Cardiac septum (tissue), 1 donor: Measurements from ENCODE around the gene CALML6. TPM values are rescaled to one million over a fixed set of nuclear protein-coding genes. Genes with fewer than 3 reads are reported as not detected.

Experiments used
- DNase-seq: peaks from one replicate; pipeline ENCODE4 v3.0.0-alpha.2; 2020; ENCODE audit warnings: low spot score
- intact Hi-C: fragments of 100-400 bp; cut with DNase I; formaldehyde crosslinking; loops from one replicate; pipeline ENCODE4 v1.14.0; 2022
- total RNA-seq: library from RNA; stranded (reverse); fragmentation: NEBNext Ultra II Directional; extraction: Animal tissue kit (Norgen Biotek cat#: 25700); gene quantifications from one replicate; pipeline ENCODE4 v1.2.1, GENCODE V29; 2021
- donor health status: DM: no; HTN: no; CAD: no.

Gene CALML6
- total RNA-seq, 1 donor from 2014 or later: 0.16 TPM

DNA sequence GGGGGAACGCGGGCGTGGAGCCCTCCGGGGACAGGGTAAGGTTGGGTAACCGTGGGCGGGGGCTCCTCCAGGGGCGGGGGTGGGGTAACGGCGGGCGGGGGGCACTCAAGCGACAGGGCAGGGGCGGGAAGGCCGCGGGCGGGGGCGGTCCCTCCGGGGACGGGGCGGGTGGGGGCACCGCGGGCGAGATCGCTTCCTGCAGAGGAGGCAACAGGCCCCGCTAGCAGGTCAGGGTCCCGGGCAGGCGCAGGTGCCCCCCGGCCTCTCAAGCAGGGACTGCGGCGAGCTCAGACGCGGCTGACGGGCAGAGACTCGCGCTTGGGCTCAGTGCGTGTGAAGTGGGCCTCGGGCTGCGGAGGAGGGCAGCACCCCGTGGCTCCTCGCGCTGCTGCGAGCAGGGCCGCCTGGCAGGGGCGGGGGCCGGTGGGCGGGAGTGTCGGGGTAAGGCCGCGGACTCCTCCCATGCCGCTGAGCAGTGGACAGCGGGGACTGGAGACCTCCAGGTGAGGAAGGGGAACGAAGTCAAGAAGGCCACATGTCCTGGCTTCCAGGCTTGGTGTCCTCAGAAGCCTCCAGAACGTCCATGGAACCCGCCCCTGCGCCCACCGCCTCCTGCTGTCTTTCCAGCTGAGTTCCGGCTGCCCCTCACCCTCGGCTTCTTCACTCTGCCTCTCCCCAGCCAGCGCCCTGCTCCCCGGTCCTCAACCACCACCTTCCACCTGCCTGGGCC is 23.5 kb upstream of the CALML6 start:
- intact Hi-C loops: loop anchor here (2.0 to 5.0 kb wide), 2 partner anchors 33 to 114 kb away; partner anchors contain the start of gene NADK
- peak; percentile 85 for DNase-seq

DNA sequence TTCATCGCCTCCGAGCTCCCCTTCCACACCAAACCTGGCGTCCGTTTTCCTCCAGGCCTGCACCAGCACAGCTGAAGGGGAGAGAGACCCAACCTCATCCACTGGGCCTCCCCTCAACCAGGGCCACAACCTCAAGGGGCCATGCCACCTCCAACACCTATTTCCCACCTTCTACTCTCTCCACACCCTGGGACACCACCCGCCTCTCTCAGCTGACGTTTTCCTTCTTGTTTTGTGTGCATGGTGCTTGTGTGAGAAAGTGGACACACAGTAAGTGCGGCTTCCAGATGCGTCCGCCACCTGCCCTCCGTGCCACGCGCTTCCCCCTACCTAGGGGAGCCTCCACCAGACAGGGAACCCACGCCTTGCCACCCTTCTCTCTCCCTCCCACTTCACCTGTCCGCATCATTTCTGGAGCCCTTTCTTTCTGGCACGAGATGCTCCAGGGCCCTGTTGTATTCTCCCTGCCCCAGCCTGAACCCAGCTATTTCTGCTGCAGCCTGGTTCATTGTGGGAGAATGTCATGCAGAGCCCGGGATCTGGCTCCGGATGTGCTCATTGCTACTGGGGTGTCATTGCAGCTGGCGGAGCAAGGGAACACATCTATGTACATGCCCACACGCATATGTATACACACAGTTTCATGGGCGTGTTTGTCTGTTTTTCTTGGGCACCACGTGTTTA is 22.8 kb upstream of the CALML6 start:
- DNase-seq: no peak
- intact Hi-C loops: loop anchor here (5.0 kb wide), 1 partner anchor 115 kb away; the partner anchor contains the start of gene NADK

DNA sequence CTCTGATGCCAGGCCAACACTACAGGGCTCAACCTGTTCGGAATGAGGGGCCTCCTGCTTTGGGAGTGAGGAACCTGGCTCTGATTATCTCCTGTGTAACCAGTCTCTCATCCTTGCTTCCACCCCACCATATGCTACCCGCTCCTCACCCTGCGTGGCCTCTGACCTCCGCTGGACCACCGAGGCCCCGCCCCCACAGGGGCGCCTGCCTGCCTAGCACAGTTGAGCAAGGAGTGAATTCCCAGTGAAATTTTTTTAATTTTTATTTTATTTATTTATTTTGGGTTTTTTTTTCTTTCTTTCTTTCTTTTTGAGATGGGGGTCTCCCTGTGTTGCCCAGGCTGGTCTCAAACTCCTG is 22.3 kb upstream of the CALML6 start:
- DNase-seq: no peak
- intact Hi-C loops: loop anchor here (5.0 kb wide), 1 partner anchor 115 kb away; the partner anchor contains the start of gene NADK

GRCh38 chr1:1893291-1893985 is 21.6 kb upstream of the CALML6 start:
- no peak for DNase-seq
- intact Hi-C loops: loop anchor here (5.0 kb wide), 1 partner anchor 116 kb away; the partner anchor contains the start of gene NADK

- no peak for DNase-seq
- intact Hi-C loops: loop anchor here (5.0 kb wide), 1 partner anchor 117 kb away; the partner anchor contains the start of gene NADK
Observed at GRCh38 chr1:1893997-1894353, 21.1 kb upstream of the CALML6 start.

DNA sequence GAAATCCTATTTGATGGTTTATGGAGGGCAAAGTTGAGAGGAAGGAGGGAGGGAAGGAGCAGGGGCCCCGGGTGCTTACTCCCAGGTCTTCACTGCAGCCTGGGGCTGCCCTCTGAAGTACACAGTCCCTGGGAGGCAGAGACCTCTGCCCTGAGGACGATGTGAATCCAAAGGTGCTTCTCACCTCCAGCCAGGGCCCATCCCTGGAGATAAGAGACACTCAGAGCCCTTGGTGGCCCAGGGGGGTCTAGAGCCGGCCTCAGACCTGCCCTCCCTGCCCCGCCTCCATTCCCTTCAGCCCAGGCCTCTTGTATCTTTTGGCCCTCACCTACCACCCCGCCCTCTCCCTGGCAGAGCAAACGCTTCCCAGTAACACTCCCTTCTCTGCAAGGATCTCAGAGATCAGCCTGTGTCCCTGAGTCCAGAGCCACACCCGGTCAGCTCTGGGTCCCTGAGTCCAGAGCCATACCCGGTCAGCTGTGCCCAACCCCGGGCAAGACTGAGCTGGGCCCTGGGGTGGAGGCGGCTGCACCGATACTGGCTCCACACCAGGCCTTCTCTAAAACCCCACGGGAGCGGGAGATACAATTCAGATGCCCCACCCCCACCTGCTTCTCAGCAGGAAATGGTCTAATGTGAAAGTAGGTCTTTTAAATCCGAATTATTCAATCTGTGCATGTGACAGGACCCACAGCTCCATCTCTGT is 20.6 kb upstream of the CALML6 start:
- no peak for DNase-seq
- intact Hi-C loops: loop anchor here (5.0 kb wide), 1 partner anchor 117 kb away; the partner anchor contains the start of gene NADK

GRCh38 chr1:1895060-1895418 is 20.0 kb upstream of the CALML6 start:
- intact Hi-C loops: no loop called here

DNA sequence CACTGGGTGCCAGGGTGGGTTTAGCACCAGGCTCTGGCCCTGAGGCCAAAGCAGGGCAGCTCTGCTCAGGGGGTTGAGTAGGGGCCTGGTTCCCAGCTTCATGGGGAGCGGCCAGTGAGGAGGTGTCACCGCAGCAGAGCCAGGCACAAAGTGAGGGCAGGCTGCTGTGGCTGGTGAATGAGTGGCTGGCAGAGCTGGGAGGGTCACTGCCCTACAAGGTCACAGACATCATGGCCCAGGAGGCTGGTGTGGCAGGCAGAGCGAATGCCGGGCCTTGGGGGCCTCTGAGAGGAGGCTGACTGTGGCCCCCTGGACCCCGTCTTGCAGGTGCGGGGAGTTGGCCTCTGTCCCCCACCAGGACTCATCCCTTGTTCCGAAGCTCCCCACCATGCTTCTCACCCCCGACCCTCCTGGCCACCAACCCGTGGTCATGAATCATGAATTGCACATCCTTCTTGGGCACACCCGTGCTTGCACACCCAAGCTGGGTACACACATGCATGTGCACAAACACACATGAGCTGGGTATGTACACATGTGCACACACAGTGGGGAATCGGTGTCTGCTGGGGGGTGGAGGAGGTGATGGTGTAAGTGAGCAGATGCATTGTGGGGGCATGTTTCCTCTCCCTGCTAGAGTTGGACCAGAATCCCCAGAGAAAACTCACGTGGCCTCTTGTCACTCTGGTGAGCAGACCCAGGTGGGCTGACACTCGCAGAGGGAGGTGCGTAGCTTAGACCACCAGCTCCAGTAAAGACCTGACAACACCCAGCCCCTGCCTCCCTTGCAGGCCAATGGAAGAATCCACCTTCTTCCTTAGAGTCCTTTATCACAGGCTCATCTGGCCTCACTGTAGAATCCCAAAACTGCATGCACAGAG is 19.4 kb upstream of the CALML6 start:
- intact Hi-C loops: no loop called here
- no peak for DNase-seq

More at GRCh38 chr1:1895060-1895418, 20.0 kb upstream of the CALML6 start:
- no peak for DNase-seq

- intact Hi-C loops: no loop called here
- DNase-seq: no peak
Observed at GRCh38 chr1:1898246-1898933, 16.7 kb upstream of the CALML6 start.

DNA sequence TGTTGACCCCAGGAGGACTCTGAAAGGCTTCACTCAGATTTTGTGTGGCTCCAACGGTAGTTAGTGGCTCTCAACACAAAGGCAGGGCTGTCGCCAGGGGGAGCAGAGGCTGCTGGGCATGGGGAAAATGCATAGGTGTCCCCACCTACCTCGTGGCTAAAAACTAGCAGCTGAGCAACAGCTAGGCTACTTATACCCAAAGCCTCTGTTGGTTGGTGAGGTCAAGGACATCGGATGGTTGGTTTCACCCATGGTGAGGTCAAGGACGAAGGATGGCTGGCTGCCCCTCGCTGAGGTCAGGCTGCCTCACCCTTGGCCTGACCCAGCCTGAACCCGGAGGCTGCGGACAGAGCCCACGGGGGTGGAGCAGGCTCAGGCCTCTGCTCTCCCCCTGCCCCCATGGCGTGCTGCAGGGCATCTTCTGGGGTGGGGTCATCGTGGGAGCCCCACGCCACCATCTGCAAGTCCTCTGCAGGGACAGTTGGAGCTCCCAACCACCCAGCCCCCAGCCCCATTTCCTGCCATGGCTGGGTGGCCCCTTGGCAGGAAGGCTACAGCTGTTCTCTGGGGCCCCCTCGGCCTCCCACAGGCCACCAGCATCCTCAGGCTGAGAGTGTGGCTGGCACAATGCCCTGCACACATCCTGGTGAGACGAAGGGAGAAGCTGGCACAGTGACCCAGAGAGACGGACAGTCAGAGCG is 15.6 kb upstream of the CALML6 start:
- DNase-seq: no peak
- intact Hi-C loops: no loop called here

- DNase-seq: no peak
- intact Hi-C loops: no loop called here
Observed at GRCh38 chr1:1899967-1900327, 15.1 kb upstream of the CALML6 start.

DNA sequence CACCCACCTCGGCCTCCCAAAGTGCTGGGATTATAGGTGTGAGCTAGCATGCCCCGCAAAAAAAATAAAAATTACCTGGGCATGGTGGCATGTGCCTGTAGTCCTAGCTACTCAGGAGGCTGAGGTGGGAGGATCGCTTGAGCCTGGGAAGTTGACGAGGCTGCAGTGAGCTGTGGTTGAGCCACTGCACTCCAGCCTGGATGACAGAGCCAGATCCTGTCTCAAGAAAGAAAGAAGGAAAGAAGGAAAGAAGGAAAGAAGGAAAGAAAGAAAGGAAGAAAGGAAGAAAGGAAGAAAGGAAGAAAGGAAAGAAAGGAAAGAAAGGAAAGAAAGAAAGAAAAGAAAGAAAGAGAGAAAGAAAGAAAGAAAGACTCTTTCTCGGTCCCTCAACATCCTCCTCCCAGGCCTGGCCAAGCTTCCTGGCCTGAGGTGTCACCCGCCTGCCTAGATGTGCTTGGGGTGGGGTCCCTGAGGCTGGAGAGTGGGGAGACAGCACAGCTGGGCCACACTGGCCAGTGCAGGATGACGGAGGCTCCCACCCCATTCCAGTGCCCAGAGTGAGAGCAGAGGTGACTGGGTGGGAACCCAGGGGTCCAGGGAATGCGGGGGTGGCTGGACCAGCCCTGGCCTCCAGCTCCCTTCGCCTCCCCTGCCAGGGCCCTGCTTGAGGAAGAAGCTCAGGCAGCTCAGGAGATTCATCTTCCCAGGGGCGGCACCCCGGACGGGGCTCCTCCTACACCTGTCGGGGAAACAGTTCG is 14.0 kb upstream of the CALML6 start:
- no peak for DNase-seq
- intact Hi-C loops: no loop called here

GRCh38 chr1:1901641-1902294 is 13.3 kb upstream of the CALML6 start:
- DNase-seq: no peak
- intact Hi-C loops: no loop called here

- DNase-seq: no peak
- intact Hi-C loops: no loop called here
Observed at GRCh38 chr1:1903224-1903623, 11.8 kb upstream of the CALML6 start.

DNA sequence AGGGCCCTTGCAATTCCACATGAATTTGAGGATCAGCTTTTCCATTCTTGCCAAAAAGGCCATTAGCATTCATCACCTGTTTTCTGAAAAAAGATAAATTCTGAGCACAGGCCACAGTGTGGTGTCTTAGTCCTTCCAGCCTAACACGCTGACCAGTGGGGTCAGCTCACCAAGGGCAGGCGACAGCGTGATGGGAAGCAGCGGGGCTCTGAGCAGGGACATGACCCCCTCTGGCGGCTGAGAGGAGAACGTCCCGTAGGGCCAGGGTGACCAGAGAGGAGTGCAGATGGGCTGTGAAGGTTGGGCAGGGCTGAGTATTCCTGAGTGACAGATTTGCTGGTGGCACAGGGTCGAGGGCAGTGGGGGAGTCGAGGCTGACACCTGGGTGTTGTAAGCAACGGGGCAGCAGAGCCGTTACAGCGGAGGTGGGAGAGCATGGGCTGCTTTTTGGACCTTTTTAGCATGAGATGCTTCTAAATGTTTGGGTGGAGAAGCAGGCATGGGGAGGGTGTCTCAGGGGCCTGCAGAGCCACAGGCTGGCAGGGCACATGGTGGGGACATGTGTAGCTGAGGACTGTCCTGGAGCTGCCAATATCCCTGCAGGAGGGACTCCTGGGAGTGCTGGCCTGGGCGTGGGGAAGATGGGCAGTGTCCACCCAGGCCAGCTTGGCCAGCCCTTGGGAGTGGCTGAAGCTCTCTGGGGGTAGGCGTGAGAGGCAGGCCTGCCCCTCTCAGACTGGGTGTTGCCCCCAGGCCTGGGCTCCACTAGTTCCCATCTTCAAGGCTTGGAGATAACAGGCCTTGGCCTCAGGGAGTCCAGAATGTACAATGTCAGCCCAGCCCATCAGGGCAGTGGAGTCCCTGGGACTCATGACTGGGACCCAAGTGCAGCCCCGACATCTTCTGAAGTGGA is 8.6 kb upstream of the CALML6 start:
- intact Hi-C loops: loop anchor here (1.0 to 5.0 kb wide), 3 partner anchors 48 to 128 kb away; partner anchors contain the start of gene NADK
- DNase-seq: peak; percentile 94
